AML-193 (cell line): ENCODE results near the gene BLOC1S4.
A peak's percentile ranks its signal among the peaks of the same experiment; 100 is the strongest.

ENCODE experiments used
- DNase-seq, 2 experiments: peaks; one replicate each; lab custom pipeline; 2025; lab: John Stamatoyannopoulos, UW

BLOC1S4 gene

GRCh38 chr4:6692379-6692778 lies 23.6 kb upstream of the BLOC1S4 start:
- no peak for DNase-seq

GRCh38 chr4:6692806-6693205 lies 23.2 kb upstream of the BLOC1S4 start:
- no peak for DNase-seq

DNA sequence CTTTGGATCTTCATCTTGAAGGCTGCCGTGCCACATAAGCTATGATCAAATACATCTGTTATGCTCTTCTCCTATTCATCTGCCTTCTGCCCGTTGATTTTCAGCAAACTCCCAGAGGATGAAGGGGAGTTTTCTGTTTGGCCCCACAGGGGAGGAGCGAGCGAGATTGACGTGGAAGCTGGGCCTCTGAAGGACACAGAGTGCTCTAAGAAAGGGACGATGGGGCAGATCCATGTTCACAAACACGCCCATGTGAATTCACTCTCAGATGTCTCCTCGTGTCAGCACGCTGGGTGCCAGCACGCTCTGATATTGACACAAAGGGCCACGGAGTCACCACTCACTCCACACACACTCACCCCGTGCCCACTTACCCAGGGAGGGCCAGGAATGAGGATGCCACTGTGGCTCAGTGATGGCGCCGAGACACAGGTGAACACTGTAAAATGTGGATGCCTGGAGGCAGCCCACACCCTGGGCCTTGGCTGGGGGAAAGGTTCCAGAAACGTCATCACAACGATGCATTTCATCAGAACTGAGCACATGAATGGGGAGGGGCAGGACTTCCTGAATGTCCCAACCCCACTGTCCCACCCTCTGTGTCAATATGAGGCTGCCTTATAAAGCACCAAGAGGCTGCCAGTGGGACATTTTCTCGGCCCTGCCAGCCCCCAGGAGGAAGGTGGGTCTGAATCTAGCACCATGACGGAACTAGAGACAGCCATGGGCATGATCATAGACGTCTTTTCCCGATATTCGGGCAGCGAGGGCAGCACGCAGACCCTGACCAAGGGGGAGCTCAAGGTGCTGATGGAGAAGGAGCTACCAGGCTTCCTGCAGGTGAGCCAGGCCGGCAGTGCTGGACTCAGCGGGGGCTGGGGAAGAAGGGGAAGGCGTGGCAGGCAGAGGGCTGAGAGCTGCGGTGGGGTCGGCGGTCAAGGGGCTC lies 22.5 kb upstream of the BLOC1S4 start, which contains the start of gene S100P:
S100P (plus strand) TSS at position 648 of the 946 bp plus-strand sequence; CDS start at position 703, 55 bp downstream.
- no peak for DNase-seq

DNA sequence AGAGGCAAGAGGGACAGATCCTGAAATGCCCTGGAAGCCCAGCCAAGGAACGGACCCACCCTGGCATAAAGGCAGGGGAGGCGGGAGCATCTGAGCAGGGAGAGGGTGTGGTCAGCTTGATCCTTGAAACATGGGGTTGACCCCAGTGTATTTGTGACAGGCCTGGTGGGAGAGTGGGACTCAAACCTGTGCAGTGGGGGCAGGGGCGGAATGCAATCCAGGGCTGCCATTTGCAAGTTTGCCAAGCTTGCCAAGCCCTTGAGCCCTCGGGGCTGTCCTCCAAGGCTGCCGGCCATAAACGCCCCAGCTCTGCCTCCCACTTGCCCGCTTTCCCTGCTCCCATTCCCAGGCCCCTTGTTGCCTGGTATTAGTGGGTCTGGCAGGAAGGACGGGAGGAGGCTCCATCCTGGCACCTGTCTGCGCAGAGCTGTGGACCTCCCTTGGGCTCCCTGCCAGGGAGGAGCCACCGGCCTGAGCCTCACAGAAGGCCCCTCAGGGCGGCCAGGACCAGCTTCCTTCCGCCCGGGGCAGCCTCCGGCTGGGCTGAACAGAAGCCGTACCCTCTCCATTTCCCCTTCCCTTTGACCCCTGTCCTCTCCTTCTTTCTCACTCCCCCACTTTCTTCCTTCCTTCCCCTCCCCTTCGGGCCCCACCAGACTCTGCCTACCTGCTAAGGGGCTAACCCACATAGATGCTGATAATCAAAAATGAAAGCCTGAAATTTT lies 21.6 kb upstream of the BLOC1S4 start:
- DNase-seq, result no peak

- DNase-seq, result no peak
These were observed 20.0 kb upstream of the BLOC1S4 start for GRCh38 chr4:6695660-6696610.

DNA sequence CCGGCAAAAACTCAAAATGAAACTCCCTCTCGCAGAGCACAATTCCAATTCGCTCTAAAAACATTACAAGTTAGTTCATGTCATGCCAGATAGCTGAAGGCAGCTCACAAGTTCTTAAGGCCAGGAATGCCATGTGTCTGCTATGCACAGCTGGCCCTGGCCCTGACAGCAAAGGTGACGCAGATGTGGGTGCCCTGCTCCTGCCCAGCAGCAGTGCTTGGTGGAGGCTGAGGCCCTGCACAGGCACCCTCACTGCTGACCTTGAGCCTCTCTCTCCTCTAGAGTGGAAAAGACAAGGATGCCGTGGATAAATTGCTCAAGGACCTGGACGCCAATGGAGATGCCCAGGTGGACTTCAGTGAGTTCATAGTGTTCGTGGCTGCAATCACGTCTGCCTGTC lies 19.4 kb upstream of the BLOC1S4 start:
- no peak for DNase-seq

- no peak for DNase-seq
These were observed 18.8 kb upstream of the BLOC1S4 start for GRCh38 chr4:6697131-6697530.

GRCh38 chr4:6699388-6699787 lies 16.6 kb upstream of the BLOC1S4 start:
- no peak for DNase-seq

DNA sequence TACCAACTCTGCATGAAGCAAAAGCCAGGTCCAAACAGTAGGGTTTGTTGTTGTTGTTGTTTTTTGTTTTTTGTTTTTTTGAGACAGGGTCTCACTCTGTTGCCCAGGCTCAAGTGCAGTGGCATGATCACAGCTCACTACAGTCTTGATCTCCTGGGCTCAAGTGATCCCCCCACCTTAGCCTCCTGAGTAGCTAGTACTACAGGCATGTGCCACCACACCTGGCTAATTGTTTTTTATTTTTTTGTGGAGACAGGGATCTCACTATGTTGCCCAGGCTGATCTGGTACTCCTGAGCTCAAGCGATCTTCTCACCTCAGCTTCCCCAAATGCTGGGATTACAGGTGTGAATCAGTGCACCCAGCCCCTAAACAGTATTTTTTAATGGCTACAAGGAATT lies 16.1 kb upstream of the BLOC1S4 start:
- no peak for DNase-seq

- DNase-seq, result no peak
These were observed 14.6 kb upstream of the BLOC1S4 start for GRCh38 chr4:6701371-6701770.

- no peak for DNase-seq
These were observed 13.2 kb upstream of the BLOC1S4 start for GRCh38 chr4:6702761-6703160.

DNA sequence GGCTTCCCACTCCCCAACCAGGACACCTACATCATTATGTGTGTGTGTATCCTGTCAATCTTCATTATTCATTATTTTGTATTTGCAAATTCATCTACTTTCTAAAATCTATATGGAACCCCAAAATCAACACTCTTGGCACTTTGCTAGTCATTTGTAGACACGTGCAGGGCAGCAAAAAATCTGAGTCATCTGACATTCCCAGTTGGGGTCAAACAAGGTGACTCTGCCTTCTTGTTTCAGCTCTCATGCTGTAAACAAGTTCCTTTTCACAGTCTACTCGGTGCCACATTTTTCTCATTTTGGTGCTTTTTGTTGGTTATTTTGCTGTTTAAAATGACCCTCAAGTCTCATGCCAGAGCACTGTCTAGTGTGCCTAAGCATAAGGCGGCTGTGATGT lies 12.2 kb upstream of the BLOC1S4 start:
- DNase-seq, result no peak

DNA sequence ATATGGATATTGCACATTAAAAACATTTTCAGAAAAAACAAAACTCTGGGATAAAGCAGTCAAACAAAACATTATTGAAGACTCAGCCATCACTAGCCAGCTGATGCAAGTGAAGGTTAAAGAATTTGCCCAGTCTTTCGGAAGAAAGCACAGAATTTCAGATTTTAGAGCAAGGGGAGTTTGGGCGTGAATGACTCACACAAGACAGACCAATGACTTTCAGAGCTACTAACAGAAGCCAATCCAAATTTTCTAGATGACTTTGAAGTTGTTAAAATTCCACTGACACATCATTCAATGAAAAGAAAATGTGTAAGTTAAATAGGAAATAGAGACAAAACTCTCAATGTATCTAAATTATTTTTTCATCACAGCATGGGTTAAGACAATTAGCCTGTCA lies 10.3 kb upstream of the BLOC1S4 start:
- DNase-seq, result no peak

DNA sequence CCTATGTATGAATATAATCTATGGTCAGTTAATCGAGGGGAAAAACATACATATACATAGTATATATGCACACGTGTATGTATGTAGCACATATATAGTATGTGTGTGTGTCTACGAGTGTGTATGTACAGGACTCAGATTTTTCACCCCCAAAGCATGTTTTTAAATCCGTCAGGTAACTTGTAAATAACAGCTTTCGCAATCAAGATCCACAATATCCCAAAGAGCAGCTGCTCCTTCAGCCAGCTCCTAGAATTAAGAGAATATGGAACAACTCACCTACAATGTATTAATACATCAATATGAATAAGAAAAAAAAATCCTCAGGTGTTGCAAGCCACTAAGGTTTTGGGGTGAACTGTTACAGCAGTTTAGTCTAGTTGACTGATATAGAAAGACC lies 9.8 kb upstream of the BLOC1S4 start:
- no peak for DNase-seq

DNA sequence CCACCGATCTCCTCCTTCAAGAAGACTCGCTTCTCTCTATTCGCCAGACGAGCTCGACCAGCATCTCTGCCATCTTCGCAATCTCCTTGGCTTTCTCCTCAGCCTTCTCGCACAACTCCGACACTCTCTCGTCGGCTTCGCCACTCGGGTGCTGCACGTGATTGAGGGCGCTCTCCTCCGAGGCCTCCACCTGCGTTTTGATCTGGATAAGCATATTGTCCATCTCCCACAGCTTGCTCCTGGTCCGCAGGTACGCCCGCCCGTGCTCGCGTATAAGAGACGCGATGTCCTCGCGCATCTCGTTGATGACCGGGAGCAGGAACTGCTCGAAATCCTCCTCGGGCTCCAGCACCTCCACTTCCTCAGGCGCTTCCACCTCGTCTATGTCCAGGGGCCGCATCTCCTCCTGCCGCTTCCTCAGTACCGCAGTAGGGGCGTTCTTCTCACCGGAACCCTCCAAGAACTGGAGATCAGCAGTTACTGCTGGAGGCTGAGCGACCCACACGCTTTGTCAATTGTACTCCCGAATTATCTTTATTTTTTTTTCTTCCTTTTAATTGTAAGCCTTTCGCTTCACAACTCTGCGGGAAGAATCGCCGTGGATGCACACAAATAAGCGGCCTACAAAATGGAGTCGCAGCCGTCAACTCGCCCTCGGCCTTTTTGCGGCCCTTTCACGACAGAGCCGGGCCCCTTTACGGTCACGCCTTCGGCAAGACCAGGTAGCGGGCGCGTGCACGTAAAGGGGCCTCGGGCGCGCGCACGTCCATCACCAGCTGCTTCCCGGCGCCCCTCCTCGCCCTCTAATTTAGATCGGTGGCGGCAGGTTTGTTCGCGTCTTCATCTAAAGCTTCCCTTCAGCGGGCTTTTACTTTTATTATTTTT lies 6.5 kb upstream of the BLOC1S4 start, which contains the start of gene MRFAP1L1:
MRFAP1L1 (minus strand) TSS at position 636 of the 885 bp plus-strand sequence; CDS start at position 400, 236 bp downstream.
- peak; percentile 94 for DNase-seq

- no peak for DNase-seq
These were observed 5.7 kb upstream of the BLOC1S4 start for GRCh38 chr4:6710282-6710681.

DNA sequence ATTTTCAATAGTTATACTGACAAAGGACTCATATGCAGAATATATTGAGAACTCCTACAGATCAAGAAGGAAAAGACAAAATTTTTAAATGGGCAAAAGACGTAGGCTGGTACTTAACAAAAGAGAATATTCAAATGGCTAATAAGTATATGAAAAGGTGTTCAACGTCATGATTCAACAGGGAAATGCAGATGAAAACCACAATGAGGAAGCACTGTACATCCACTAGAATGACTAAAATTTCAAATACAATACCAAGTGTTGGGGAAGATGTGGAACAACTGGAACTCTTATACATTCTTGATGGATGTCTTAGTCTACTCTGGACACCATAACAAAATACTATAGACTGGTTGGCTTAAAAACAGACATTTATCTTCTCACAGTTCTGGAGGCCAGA lies 5.0 kb upstream of the BLOC1S4 start:
- peak in 1 of 2 experiments; percentile 15 for DNase-seq

GRCh38 chr4:6714954-6715353 lies 1.0 kb upstream of the BLOC1S4 start:
- no peak for DNase-seq

GRCh38 chr4:6715704-6716017 lies 313 bp upstream of the BLOC1S4 start:
- no peak for DNase-seq

- no peak for DNase-seq
These were observed 1.1 kb downstream of the BLOC1S4 start for GRCh38 chr4:6716958-6717655.
